Stimulated activated naive CD4-positive, alpha-beta T cell treated with Interleukin-2 at 50 U/mL for 16 hours (primary cell): ENCODE measurements around the gene EXOC4.

Experiments used
- DNase-seq: peaks from one replicate; lab custom pipeline; 2025; lab: John Stamatoyannopoulos, UW

The EXOC4 gene

GRCh38 chr7:133828906-133829305 is 576.0 kb downstream of the EXOC4 start:
- DNase-seq: no peak

- no peak for DNase-seq
Measured at GRCh38 chr7:133829336-133829897, 576.5 kb downstream of the EXOC4 start.

GRCh38 chr7:133830081-133830480 is 577.2 kb downstream of the EXOC4 start:
- DNase-seq: no peak

GRCh38 chr7:133836666-133837065 is 583.8 kb downstream of the EXOC4 start:
- DNase-seq: no peak

GRCh38 chr7:133837224-133837623 is 584.3 kb downstream of the EXOC4 start:
- no peak for DNase-seq

- DNase-seq: no peak
Measured at GRCh38 chr7:133839121-133839520, 586.2 kb downstream of the EXOC4 start.

GRCh38 chr7:133843341-133843740 is 590.5 kb downstream of the EXOC4 start:
- no peak for DNase-seq

- DNase-seq: no peak
Measured at GRCh38 chr7:133845005-133845404, 592.1 kb downstream of the EXOC4 start.

GRCh38 chr7:133846203-133846945 is 593.5 kb downstream of the EXOC4 start:
- DNase-seq: no peak

GRCh38 chr7:133850497-133851280 is 597.8 kb downstream of the EXOC4 start:
- no peak for DNase-seq

GRCh38 chr7:133851411-133851810 is 598.5 kb downstream of the EXOC4 start:
- DNase-seq: no peak

GRCh38 chr7:133853706-133854276 is 600.9 kb downstream of the EXOC4 start:
- DNase-seq: no peak

GRCh38 chr7:133854739-133855138 is 601.9 kb downstream of the EXOC4 start:
- DNase-seq: no peak

- no peak for DNase-seq
Measured at GRCh38 chr7:133857376-133858119, 604.7 kb downstream of the EXOC4 start.

- no peak for DNase-seq
Measured at GRCh38 chr7:133858311-133858710, 605.4 kb downstream of the EXOC4 start.

GRCh38 chr7:133859231-133859630 is 606.4 kb downstream of the EXOC4 start:
- DNase-seq: no peak

GRCh38 chr7:133859871-133860450 is 607.1 kb downstream of the EXOC4 start:
- DNase-seq: no peak

GRCh38 chr7:133860628-133861335 is 607.9 kb downstream of the EXOC4 start:
- no peak for DNase-seq

GRCh38 chr7:133861876-133862275 is 609.0 kb downstream of the EXOC4 start:
- DNase-seq: no peak

- DNase-seq: no peak
Measured at GRCh38 chr7:133863362-133864061, 610.6 kb downstream of the EXOC4 start.
